Measurements from ENCODE around the gene AVP.

DNA sequence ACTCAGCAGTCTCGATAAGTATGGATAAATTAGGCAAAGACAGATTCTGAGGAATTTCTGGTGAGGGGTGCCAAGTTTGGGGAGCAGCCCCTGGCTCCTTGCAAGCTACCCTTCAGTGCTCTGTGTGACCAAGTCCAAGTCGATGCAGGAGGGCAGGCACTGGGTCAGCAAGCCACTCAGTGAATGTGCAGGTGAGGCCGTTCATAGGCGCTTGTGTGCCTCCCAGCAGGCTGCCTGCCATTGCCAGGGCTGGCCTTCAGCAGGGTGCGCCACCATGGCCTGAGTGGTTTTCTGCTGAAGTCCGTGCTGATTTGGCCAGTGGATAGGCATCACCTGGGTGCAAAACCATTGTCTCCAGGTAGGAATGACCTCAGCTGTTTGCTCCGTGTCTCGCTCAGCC lies 44.4 kb downstream of the AVP start:
- TF ChIP-seq, protein P1, sequence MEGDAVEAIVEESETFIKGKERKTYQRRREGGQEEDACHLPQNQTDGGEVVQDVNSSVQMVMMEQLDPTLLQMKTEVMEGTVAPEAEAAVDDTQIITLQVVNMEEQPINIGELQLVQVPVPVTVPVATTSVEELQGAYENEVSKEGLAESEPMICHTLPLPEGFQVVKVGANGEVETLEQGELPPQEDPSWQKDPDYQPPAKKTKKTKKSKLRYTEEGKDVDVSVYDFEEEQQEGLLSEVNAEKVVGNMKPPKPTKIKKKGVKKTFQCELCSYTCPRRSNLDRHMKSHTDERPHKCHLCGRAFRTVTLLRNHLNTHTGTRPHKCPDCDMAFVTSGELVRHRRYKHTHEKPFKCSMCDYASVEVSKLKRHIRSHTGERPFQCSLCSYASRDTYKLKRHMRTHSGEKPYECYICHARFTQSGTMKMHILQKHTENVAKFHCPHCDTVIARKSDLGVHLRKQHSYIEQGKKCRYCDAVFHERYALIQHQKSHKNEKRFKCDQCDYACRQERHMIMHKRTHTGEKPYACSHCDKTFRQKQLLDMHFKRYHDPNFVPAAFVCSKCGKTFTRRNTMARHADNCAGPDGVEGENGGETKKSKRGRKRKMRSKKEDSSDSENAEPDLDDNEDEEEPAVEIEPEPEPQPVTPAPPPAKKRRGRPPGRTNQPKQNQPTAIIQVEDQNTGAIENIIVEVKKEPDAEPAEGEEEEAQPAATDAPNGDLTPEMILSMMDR (IDR thresholded peaks at IDR 0.05) = no peak
- no peak for TF ChIP-seq POLR2A (IDR thresholded peaks at IDR 0.05)

Measured in uterus (tissue), 2 donors.